Measurements from ENCODE around the gene ATAD3C. TPM values are rescaled to one million over a fixed set of nuclear protein-coding genes. Genes with fewer than 3 reads are reported as not detected.
"Not testable (repeated sequence)": the region's sequence is repeated elsewhere in the genome, so short reads cannot be mapped to it uniquely, and the experiment has no call there.

Gene ATAD3C
- total RNA-seq, 2 donors from 2014 or later = 0.55 TPM

DNA sequence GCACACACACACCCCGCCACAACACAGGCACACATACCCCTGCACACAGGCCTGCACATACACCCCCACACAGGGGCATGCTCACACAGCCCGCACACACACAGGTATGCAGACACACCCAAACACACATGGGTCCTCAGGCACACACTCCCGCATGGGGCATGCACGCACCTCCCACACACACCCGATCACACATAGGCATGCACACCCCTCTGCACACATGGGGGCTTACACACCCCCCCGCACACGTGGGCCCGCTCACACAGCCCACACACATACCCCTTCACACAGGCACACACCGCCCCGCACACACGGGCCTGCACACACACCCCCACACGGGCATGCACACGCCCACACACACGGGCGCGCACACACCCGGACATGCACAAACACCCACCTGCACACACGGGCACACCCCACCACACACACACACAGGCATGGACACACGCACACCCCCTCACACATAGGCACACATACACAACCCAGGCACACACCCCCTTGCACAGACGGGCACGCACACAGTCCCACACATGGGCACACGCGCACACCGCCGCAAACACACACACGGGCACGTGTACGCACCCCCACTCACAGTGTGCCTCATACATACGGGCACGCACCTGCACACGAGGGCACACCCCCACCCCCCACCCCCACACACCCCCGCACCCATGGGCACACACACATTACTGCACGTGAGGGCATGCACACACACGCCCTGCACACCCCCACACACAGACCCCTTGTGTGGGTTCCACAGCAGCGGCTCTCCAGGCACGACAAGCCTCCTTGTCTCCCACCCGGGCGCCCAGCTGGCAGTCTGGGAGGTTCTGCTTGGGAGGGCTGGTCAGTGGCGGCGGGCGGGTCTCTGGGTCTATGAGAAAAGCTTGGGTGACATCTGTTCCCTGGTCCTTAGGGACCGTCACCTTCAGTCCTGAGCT is 30.3 kb downstream of the ATAD3C start:
- no peak for TF ChIP-seq CTCF (conservative IDR thresholded peaks at IDR 0.05)
- Histone ChIP-seq H3K36me3 (ENCODE audit: control insufficient read depth, insufficient read depth, low read length) (peaks cover 38% of the 10 kb centered on the region), H3K9ac (ENCODE audit: extremely low read depth, low read length, poor library complexity, severe bottlenecking) (no peak overlapping the region), H3K4me3 (ENCODE audit: low read length) (no peak overlapping the region), H3K4me1 (ENCODE audit: control insufficient read depth, insufficient read depth, low read length) (no peaks in the 10 kb centered on the region), H3K27me3 (ENCODE audit: control insufficient read depth, insufficient read depth, low read length, poor library complexity, severe bottlenecking) (no peaks in the 10 kb centered on the region), H3K27ac (ENCODE audit: low read depth, low read length) (no peak overlapping the region), H3K9me3 (ENCODE audit: control insufficient read depth, low read length) (no peaks in the 10 kb centered on the region)
- 96% methylated on average over 17 to 41 of the region's 42 CpGs for WGBS, 2 experiments (ENCODE audit: insufficient coverage in 1 of 2, insufficient read length in 1 of 2)
- peaks cover 38% of the 10 kb centered on the region for H3K36me3 Mint-ChIP-seq (ENCODE audit: low read depth)
- H3K9me3 Mint-ChIP-seq = no peaks in the 10 kb centered on the region
- no peak overlapping the region for H3K27ac Mint-ChIP-seq
- no peaks in the 10 kb centered on the region for H3K4me1 Mint-ChIP-seq
- no peak for DNase-seq
- no peak overlapping the region for H3K4me3 Mint-ChIP-seq
- H3K27me3 Mint-ChIP-seq (ENCODE audit: insufficient read depth) = no peaks in the 10 kb centered on the region

DNA sequence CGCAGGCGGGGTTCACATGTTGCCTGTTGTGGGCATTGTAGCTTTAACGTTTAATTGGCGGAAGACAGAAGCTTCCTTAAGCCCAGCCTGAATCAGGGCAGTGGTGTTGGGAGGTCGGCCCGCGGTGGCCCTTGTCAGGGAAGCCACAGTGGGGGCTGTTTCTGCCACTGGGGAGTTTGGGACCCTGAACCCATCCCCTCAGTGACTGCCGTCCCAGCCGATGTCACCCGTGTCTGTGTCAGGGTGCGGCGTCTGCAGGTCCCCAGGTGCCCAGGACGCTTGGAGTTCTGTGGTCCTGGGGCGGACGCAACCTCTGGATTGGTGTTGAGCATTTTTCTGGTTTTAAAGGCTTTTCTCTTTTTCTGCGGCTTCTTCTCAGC is 31.0 kb downstream of the ATAD3C start:
- not testable (repeated sequence) for H3K27ac ChIP-seq (ENCODE audit: low read depth, low read length); H3K9ac ChIP-seq (ENCODE audit: extremely low read depth, low read length, poor library complexity, severe bottlenecking); DNase-seq; H3K4me1 Mint-ChIP-seq; H3K27me3 Mint-ChIP-seq (ENCODE audit: insufficient read depth); H3K4me1 ChIP-seq (ENCODE audit: control insufficient read depth, insufficient read depth, low read length); H3K4me3 ChIP-seq (ENCODE audit: low read length); H3K4me3 Mint-ChIP-seq; H3K27me3 ChIP-seq (ENCODE audit: control insufficient read depth, insufficient read depth, low read length, poor library complexity, severe bottlenecking); H3K9me3 Mint-ChIP-seq; H3K27ac Mint-ChIP-seq; H3K9me3 ChIP-seq (ENCODE audit: control insufficient read depth, low read length)
- peaks cover 38% of the 10 kb centered on the region for H3K36me3 Mint-ChIP-seq (ENCODE audit: low read depth)
- WGBS, 2 experiments (ENCODE audit: insufficient coverage in 1 of 2, insufficient read length in 1 of 2) = 97 to 100% methylated on average over 6 to 15 of the region's 16 CpGs
- peaks cover 38% of the 10 kb centered on the region for H3K36me3 ChIP-seq (ENCODE audit: control insufficient read depth, insufficient read depth, low read length)

DNA sequence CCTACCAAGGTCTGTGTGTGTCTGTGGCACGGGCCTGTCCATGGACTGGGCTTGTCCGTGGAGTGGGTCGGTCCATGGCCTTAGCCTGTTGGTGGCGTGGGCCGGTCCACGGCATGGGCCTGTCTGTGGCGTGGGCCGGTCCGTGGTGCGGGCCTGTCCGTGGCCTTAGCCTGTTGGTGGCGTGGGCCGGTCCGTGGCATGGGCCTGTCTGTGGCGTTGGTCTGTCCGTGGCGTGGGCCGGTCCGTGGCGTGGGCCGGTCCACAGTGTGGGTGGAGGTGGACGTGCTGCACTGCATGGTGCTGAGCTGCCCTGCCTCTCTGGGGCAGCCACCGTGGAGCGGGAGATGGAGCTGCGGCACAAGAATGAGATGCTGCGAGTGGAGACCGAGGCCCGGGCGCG is 32.3 kb downstream of the ATAD3C start:
- H3K36me3 ChIP-seq (ENCODE audit: control insufficient read depth, insufficient read depth, low read length) = peaks cover 37% of the 10 kb centered on the region
- H3K36me3 Mint-ChIP-seq (ENCODE audit: low read depth) = peaks cover 34% of the 10 kb centered on the region
- not testable (repeated sequence) for H3K27ac ChIP-seq (ENCODE audit: low read depth, low read length); H3K4me1 ChIP-seq (ENCODE audit: control insufficient read depth, insufficient read depth, low read length); DNase-seq; H3K27me3 ChIP-seq (ENCODE audit: control insufficient read depth, insufficient read depth, low read length, poor library complexity, severe bottlenecking); H3K27ac Mint-ChIP-seq; H3K4me3 Mint-ChIP-seq; H3K4me3 ChIP-seq (ENCODE audit: low read length); H3K9me3 Mint-ChIP-seq; H3K27me3 Mint-ChIP-seq (ENCODE audit: insufficient read depth); H3K9ac ChIP-seq (ENCODE audit: extremely low read depth, low read length, poor library complexity, severe bottlenecking); H3K4me1 Mint-ChIP-seq; H3K9me3 ChIP-seq (ENCODE audit: control insufficient read depth, low read length)
- WGBS, 2 experiments (ENCODE audit: insufficient coverage in 1 of 2, insufficient read length in 1 of 2) = 98 to 100% methylated on average over 6 to 30 of the region's 30 CpGs

DNA sequence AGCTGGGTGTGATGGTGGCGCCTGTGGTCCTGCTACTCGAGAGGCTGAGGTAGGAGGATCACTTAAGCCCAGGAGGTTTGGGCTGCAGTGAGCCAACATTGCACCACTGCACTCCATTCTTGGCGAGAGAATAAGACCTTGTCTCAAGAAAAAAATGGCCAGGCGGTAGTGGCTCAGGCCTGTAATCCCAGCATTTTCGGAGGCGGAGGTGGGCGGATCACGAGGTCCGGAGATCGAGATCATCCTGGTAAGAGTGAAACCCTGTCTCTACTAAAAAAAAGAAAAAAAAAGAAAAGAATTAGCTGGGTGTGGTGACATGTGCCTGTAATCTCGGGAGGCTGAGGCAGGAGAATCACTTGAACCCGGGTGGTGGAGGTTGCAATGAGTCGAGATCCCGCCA is 33.4 kb downstream of the ATAD3C start:
- 97 to 98% methylated on average over 14 of the region's 14 CpGs for WGBS, 2 experiments (ENCODE audit: insufficient coverage in 1 of 2, insufficient read length in 1 of 2)
- Mint-ChIP-seq H3K9me3 (no peaks in the 10 kb centered on the region), H3K4me1 (no peaks in the 10 kb centered on the region), H3K27ac (no peak overlapping the region), H3K4me3 (no peak overlapping the region), H3K27me3 (ENCODE audit: insufficient read depth) (no peaks in the 10 kb centered on the region), H3K36me3 (ENCODE audit: low read depth) (peaks cover 31% of the 10 kb centered on the region)
- Histone ChIP-seq H3K9ac (ENCODE audit: extremely low read depth, low read length, poor library complexity, severe bottlenecking) (no peak overlapping the region), H3K27me3 (ENCODE audit: control insufficient read depth, insufficient read depth, low read length, poor library complexity, severe bottlenecking) (no peaks in the 10 kb centered on the region), H3K4me3 (ENCODE audit: low read length) (no peak overlapping the region), H3K27ac (ENCODE audit: low read depth, low read length) (no peak overlapping the region), H3K4me1 (ENCODE audit: control insufficient read depth, insufficient read depth, low read length) (no peaks in the 10 kb centered on the region), H3K9me3 (ENCODE audit: control insufficient read depth, low read length) (no peaks in the 10 kb centered on the region), H3K36me3 (ENCODE audit: control insufficient read depth, insufficient read depth, low read length) (peaks cover 32% of the 10 kb centered on the region)
- no peak for DNase-seq
- no peak for TF ChIP-seq CTCF (conservative IDR thresholded peaks at IDR 0.05)

Data from endodermal cell (in vitro differentiated cells).